Mesodermal cell (in vitro differentiated cells): ENCODE measurements around the gene SORCS2.

Source experiments
- H3K27ac ChIP-seq: 2 replicates; pipeline ENCODE4 v1.7.0; 2013; ENCODE audit warnings: mild to moderate bottlenecking, low read depth, low read length, moderate library complexity; ENCODE audit not compliant: severe bottlenecking
- H3K36me3 ChIP-seq: 2 replicates; pipeline ENCODE4 v1.7.1; 2013; ENCODE audit warnings: mild to moderate bottlenecking, low read length, moderate library complexity; ENCODE audit not compliant: control insufficient read depth, insufficient read depth
- H3K4me1 ChIP-seq: one replicate; pipeline ENCODE4 v1.7.1; 2013; ENCODE audit warnings: mild to moderate bottlenecking, low read length; ENCODE audit not compliant: insufficient read depth, control insufficient read depth, poor library complexity, severe bottlenecking
- H3K4me3 ChIP-seq: 2 replicates; pipeline ENCODE4 v1.7.0; 2013; ENCODE audit warnings: low read length, control low read depth, mild to moderate bottlenecking; ENCODE audit not compliant: insufficient read depth, poor library complexity, severe bottlenecking; ENCODE audit errors: extremely low read depth
- H3K9me3 ChIP-seq: 2 replicates; pipeline ENCODE4 v1.7.1; 2013; ENCODE audit warnings: mild to moderate bottlenecking, low read length, moderate library complexity; ENCODE audit not compliant: control insufficient read depth
- WGBS, 2 experiments: methylation state at CpG; one replicate each; pipeline ENCODE4 v1.1.5; 2013; ENCODE audit warnings: missing lambda C conversion rate in 2 of 2; ENCODE audit not compliant: insufficient coverage in 2 of 2; 5-methylcytosine and 5-hydroxymethylcytosine counted together

Gene SORCS2

GRCh38 chr4:7552466-7552865, 360.1 kb downstream of the SORCS2 start:
- WGBS, 2 experiments = 76 to 83% methylated on average over 1 to 2 of the region's 3 CpGs
- Histone ChIP-seq H3K9me3 (peaks cover 19% of the 10 kb centered on the region), H3K36me3 (no peaks in the 10 kb centered on the region), H3K4me3 (no peak overlapping the region), H3K27ac (no peak overlapping the region), H3K4me1 (no peaks in the 10 kb centered on the region)

- H3K36me3 ChIP-seq = no peaks in the 10 kb centered on the region
- H3K4me1 ChIP-seq = peaks cover 5% of the 10 kb centered on the region
- no peak overlapping the region for H3K4me3 ChIP-seq
- H3K9me3 ChIP-seq = peaks cover 19% of the 10 kb centered on the region
- H3K27ac ChIP-seq = no peak overlapping the region
- WGBS, 2 experiments = 88% methylated on average over 1 of the region's 1 CpG; no CpG with 5 or more reads in 1 of the 2 experiments
Measured at GRCh38 chr4:7553280-7553679, 360.9 kb downstream of the SORCS2 start.

GRCh38 chr4:7554905-7555304, 362.6 kb downstream of the SORCS2 start:
- peaks cover 19% of the 10 kb centered on the region for H3K9me3 ChIP-seq
- no peak overlapping the region for H3K27ac ChIP-seq
- no peaks in the 10 kb centered on the region for H3K36me3 ChIP-seq
- peaks cover 5% of the 10 kb centered on the region for H3K4me1 ChIP-seq
- 58 to 68% methylated on average over 3 of the region's 3 CpGs for WGBS, 2 experiments
- no peak overlapping the region for H3K4me3 ChIP-seq

- H3K27ac ChIP-seq = no peak overlapping the region
- no peaks in the 10 kb centered on the region for H3K36me3 ChIP-seq
- no peak overlapping the region for H3K4me3 ChIP-seq
- peaks cover 5% of the 10 kb centered on the region for H3K4me1 ChIP-seq
- H3K9me3 ChIP-seq = peaks cover 19% of the 10 kb centered on the region
Measured at GRCh38 chr4:7556558-7556957, 364.2 kb downstream of the SORCS2 start.

- Histone ChIP-seq H3K9me3 (peaks cover 15% of the 10 kb centered on the region), H3K27ac (no peak overlapping the region), H3K4me1 (peaks cover 5% of the 10 kb centered on the region), H3K36me3 (no peaks in the 10 kb centered on the region), H3K4me3 (no peak overlapping the region)
- 20 to 78% methylated on average over 1 to 5 of the region's 7 CpGs for WGBS, 2 experiments
Measured at GRCh38 chr4:7557456-7557855, 365.1 kb downstream of the SORCS2 start.

GRCh38 chr4:7558436-7558835, 366.1 kb downstream of the SORCS2 start:
- Histone ChIP-seq H3K4me3 (no peak overlapping the region), H3K27ac (no peak overlapping the region), H3K36me3 (no peaks in the 10 kb centered on the region), H3K4me1 (peaks cover 5% of the 10 kb centered on the region), H3K9me3 (peaks cover 5% of the 10 kb centered on the region)
- WGBS, 2 experiments = 92 to 96% methylated on average over 7 of the region's 7 CpGs

- no peaks in the 10 kb centered on the region for H3K9me3 ChIP-seq
- H3K4me1 ChIP-seq = peaks cover 5% of the 10 kb centered on the region
- H3K4me3 ChIP-seq = no peak overlapping the region
- H3K27ac ChIP-seq = no peak overlapping the region
- WGBS, 2 experiments = 84 to 98% methylated on average over 7 of the region's 7 CpGs
- H3K36me3 ChIP-seq = no peaks in the 10 kb centered on the region
Measured at GRCh38 chr4:7559316-7559715, 367.0 kb downstream of the SORCS2 start.

- no peak overlapping the region for H3K27ac ChIP-seq
- peaks cover 5% of the 10 kb centered on the region for H3K4me1 ChIP-seq
- H3K9me3 ChIP-seq = no peaks in the 10 kb centered on the region
- 88 to 98% methylated on average over 10 to 15 of the region's 16 CpGs for WGBS, 2 experiments
- no peak overlapping the region for H3K4me3 ChIP-seq
- H3K36me3 ChIP-seq = no peaks in the 10 kb centered on the region
Measured at GRCh38 chr4:7559741-7560395, 367.5 kb downstream of the SORCS2 start.

- no peaks in the 10 kb centered on the region for H3K9me3 ChIP-seq
- 72 to 73% methylated on average over 2 of the region's 2 CpGs for WGBS, 2 experiments
- H3K4me3 ChIP-seq = no peak overlapping the region
- no peak overlapping the region for H3K27ac ChIP-seq
- no peaks in the 10 kb centered on the region for H3K36me3 ChIP-seq
- peaks cover 5% of the 10 kb centered on the region for H3K4me1 ChIP-seq
Measured at GRCh38 chr4:7561557-7561956, 369.2 kb downstream of the SORCS2 start.

GRCh38 chr4:7564242-7564641, 371.9 kb downstream of the SORCS2 start:
- H3K36me3 ChIP-seq = no peaks in the 10 kb centered on the region
- H3K9me3 ChIP-seq = no peaks in the 10 kb centered on the region
- WGBS, 2 experiments = 86 to 89% methylated on average over 5 of the region's 5 CpGs
- H3K4me3 ChIP-seq = no peak overlapping the region
- H3K27ac ChIP-seq = no peak overlapping the region
- H3K4me1 ChIP-seq = no peaks in the 10 kb centered on the region

- WGBS, 2 experiments = 88 to 95% methylated on average over 4 of the region's 4 CpGs
- no peak overlapping the region for H3K4me3 ChIP-seq
- no peaks in the 10 kb centered on the region for H3K9me3 ChIP-seq
- no peaks in the 10 kb centered on the region for H3K4me1 ChIP-seq
- no peaks in the 10 kb centered on the region for H3K36me3 ChIP-seq
- H3K27ac ChIP-seq = no peak overlapping the region
Measured at GRCh38 chr4:7565483-7565882, 373.1 kb downstream of the SORCS2 start.
